Right cardiac atrium (tissue), 5 donors: ENCODE measurements around the gene INAFM2. TPM values are rescaled to one million over a fixed set of nuclear protein-coding genes. Genes with fewer than 3 reads are reported as not detected.

ENCODE experiments used
- ATAC-seq, 2 donors: fragments of 200-7000 bp; cut with Tn5 transposase; one replicate each; pipeline versions ENCODE4 v1.8.0 to v1.9.1; 2020; ENCODE audit warnings: moderate library complexity in 2 of 2, mild to moderate bottlenecking in 1 of 2
- DNase-seq, 3 donors: peaks; one replicate each; pipeline ENCODE4 v3.0.0-alpha.2; 2020
- H3K27ac ChIP-seq: one replicate; pipeline ENCODE4 v1.5.1; 2013; ENCODE audit warnings: mild to moderate bottlenecking, low read length, control low read depth, moderate library complexity
- H3K27me3 ChIP-seq: one replicate; pipeline ENCODE4 v1.6.1; 2013; ENCODE audit not compliant: control insufficient read depth, insufficient read depth
- H3K4me1 ChIP-seq: one replicate; pipeline ENCODE4 v1.6.1; 2013; ENCODE audit warnings: low read length; ENCODE audit not compliant: control insufficient read depth, insufficient read depth
- H3K4me3 ChIP-seq: one replicate; pipeline ENCODE4 v1.5.1; 2013; ENCODE audit warnings: low read length, control low read depth
- H3K9me3 ChIP-seq: one replicate; pipeline ENCODE4 v1.6.1; 2013; ENCODE audit warnings: low read length; ENCODE audit not compliant: control insufficient read depth
- WGBS: extraction: QIAGEN DNeasy Blood & Tissue Kit; methylation state at CpG from one replicate; pipeline ENCODE4 v1.1.7; 2013; 5-methylcytosine and 5-hydroxymethylcytosine counted together
- intact Hi-C, 4 donors: fragments of 100-400 bp; cut with DNase I; formaldehyde crosslinking; loops; one replicate each; pipeline versions ENCODE4 v1.11.0 to v1.14.0; 2022 to 2023
- polyA plus RNA-seq: library from polyadenylated mRNA; stranded (reverse); fragments of 200-250 nt; gene quantifications from one replicate; pipeline ENCODE4 v1.2.3, GENCODE V29; 2013
- total RNA-seq, 4 donors: library from RNA; stranded (reverse); fragmentation: NEBNext Ultra II Directional; extraction: Animal tissue kit (Norgen Biotek cat#: 25700); gene quantifications; one replicate each; pipeline ENCODE4 v1.2.1, GENCODE V29; 2021
- donor health status: healthy with polysubstance abuse.
- donor health status: DM: no; HTN: yes; CAD: no.
- donor health status: DM: no; HTN: no; CAD: no.
- donor health status: DM: no; HTN: yes; CAD: no; lungs with severe emphysema.
- donor health status: DM: yes; HTN: yes; CAD: no.

The INAFM2 gene
- total and polyA plus RNA-seq, 5 donors, result 47.3 to 115 (median 72.8) TPM

- H3K4me3 ChIP-seq, result no peak overlapping the region
Measured at GRCh38 chr15:40317580-40317979, 5.9 kb upstream of the INAFM2 start.

GRCh38 chr15:40320409-40320808 is 3.1 kb upstream of the INAFM2 start:
- 87% methylated on average over 1 of the region's 1 CpG for WGBS
- no peak overlapping the region for H3K27ac ChIP-seq

More at GRCh38 chr15:40317580-40317979, 5.9 kb upstream of the INAFM2 start:
- intact Hi-C loops, result no loop called here
- Histone ChIP-seq H3K9me3 (no peaks in the 10 kb centered on the region), H3K27me3 (no peaks in the 10 kb centered on the region), H3K27ac (no peak overlapping the region), H3K4me1 (no peaks in the 10 kb centered on the region)
- no peak for ATAC-seq
- WGBS, result 75% methylated on average over 4 of the region's 4 CpGs
- DNase-seq, result no peak

GRCh38 chr15:40320931-40321371 is 2.5 kb upstream of the INAFM2 start:
- Histone ChIP-seq H3K27ac (no peak overlapping the region), H3K4me3 (no peak overlapping the region), H3K9me3 (no peaks in the 10 kb centered on the region), H3K27me3 (no peaks in the 10 kb centered on the region), H3K4me1 (no peaks in the 10 kb centered on the region)
- under 1% methylated on average over 2 of the region's 2 CpGs for WGBS
- DNase-seq (peak in 1 of 3 donors; percentile 43), ATAC-seq (peak in 1 of 2 donors; percentile 16)
- intact Hi-C loops, result loop anchor here in 3 of 4 donors (2.0 to 5.0 kb wide), 3 partner anchors 36 to 101 kb away; partner anchors contain the start of gene DISP2 (in 1 of the 3)

More at GRCh38 chr15:40320409-40320808, 3.1 kb upstream of the INAFM2 start:
- DNase-seq (no peak), ATAC-seq (no peak)
- no peaks in the 10 kb centered on the region for H3K9me3 ChIP-seq
- no peak overlapping the region for H3K4me3 ChIP-seq
- intact Hi-C loops, result loop anchor here in 3 of 4 donors (2.0 to 5.0 kb wide), 3 partner anchors 37 to 102 kb away; partner anchors contain the start of gene DISP2 (in 1 of the 3)
- H3K27me3 ChIP-seq, result no peaks in the 10 kb centered on the region
- H3K4me1 ChIP-seq, result no peaks in the 10 kb centered on the region

GRCh38 chr15:40322531-40323238 is 807 bp upstream of the INAFM2 start:
- H3K27ac ChIP-seq, result peak overlapping the region; percentile 72
- H3K27me3 ChIP-seq, result no peaks in the 10 kb centered on the region
- peaks cover 8% of the 10 kb centered on the region for H3K4me1 ChIP-seq
- intact Hi-C loops, result loop anchor here in 3 of 4 donors (5.0 kb wide), 2 partner anchors 35 to 100 kb away; partner anchors contain the start of gene DISP2 (in 1 of the 3)
- WGBS, result 43% methylated on average over 26 of the region's 26 CpGs
- H3K9me3 ChIP-seq, result no peaks in the 10 kb centered on the region
- ATAC-seq (peak; percentile 2 to 3), DNase-seq (peak in 2 of 3 donors; percentile 74 to 82)
- peak overlapping the region; percentile 76 for H3K4me3 ChIP-seq

- H3K4me1 ChIP-seq, result peaks cover 11% of the 10 kb centered on the region
- intact Hi-C loops, result loop anchor here in 3 of 4 donors (5.0 kb wide), 2 partner anchors 33 to 98 kb away; partner anchors contain the start of gene DISP2 (in 1 of the 3)
- H3K4me3 ChIP-seq, result peak overlapping the region; percentile 76
- ATAC-seq (no peak), DNase-seq (peak in 2 of 3 donors; percentile 79 to 83)
- WGBS, result under 1% methylated on average over 101 of the region's 101 CpGs
- H3K27me3 ChIP-seq, result no peaks in the 10 kb centered on the region
- no peaks in the 10 kb centered on the region for H3K9me3 ChIP-seq
- peak overlapping the region; percentile 92 for H3K27ac ChIP-seq
Measured at GRCh38 chr15:40323953-40324937, 753 bp downstream of the INAFM2 start.

GRCh38 chr15:40325188-40325587 is 1.7 kb downstream of the INAFM2 start:
- ATAC-seq, result no peak
- Histone ChIP-seq H3K27me3 (no peaks in the 10 kb centered on the region), H3K4me3 (peak overlapping the region; percentile 76), H3K9me3 (no peaks in the 10 kb centered on the region), H3K27ac (peak overlapping the region; percentile 76), H3K4me1 (peaks cover 14% of the 10 kb centered on the region)
- intact Hi-C loops, result no loop called here
- no peak for DNase-seq
- WGBS, result 36% methylated on average over 2 of the region's 2 CpGs

- Histone ChIP-seq H3K9me3 (no peaks in the 10 kb centered on the region), H3K27me3 (no peaks in the 10 kb centered on the region), H3K4me1 (peaks cover 19% of the 10 kb centered on the region), H3K4me3 (peak overlapping the region; percentile 76), H3K27ac (peak overlapping the region; percentile 76)
- no peak for DNase-seq
- ATAC-seq, result no peak
- intact Hi-C loops, result no loop called here
- 53% methylated on average over 2 of the region's 2 CpGs for WGBS
Measured at GRCh38 chr15:40325700-40326099, 2.2 kb downstream of the INAFM2 start.

GRCh38 chr15:40327457-40327856 is 4.0 kb downstream of the INAFM2 start:
- H3K4me3 ChIP-seq, result peak overlapping the region; percentile 13
- peaks cover 23% of the 10 kb centered on the region for H3K4me1 ChIP-seq
- H3K27ac ChIP-seq, result no peak overlapping the region
- no peak for DNase-seq
- H3K27me3 ChIP-seq, result no peaks in the 10 kb centered on the region
- 50% methylated on average over 6 of the region's 6 CpGs for WGBS
- intact Hi-C loops, result no loop called here
- no peak for ATAC-seq
- no peaks in the 10 kb centered on the region for H3K9me3 ChIP-seq

- H3K4me3 ChIP-seq, result no peak overlapping the region
- peaks cover 25% of the 10 kb centered on the region for H3K4me1 ChIP-seq
- DNase-seq, result no peak
- intact Hi-C loops, result no loop called here
- 33% methylated on average over 3 of the region's 3 CpGs for WGBS
- ATAC-seq, result no peak
- H3K9me3 ChIP-seq, result no peaks in the 10 kb centered on the region
- no peaks in the 10 kb centered on the region for H3K27me3 ChIP-seq
- H3K27ac ChIP-seq, result peak overlapping the region; percentile 15
Measured at GRCh38 chr15:40328176-40328575, 4.7 kb downstream of the INAFM2 start.

GRCh38 chr15:40328751-40329150 is 5.3 kb downstream of the INAFM2 start:
- H3K27ac ChIP-seq, result peak overlapping the region; percentile 6

More at GRCh38 chr15:40328751-40329150, 5.3 kb downstream of the INAFM2 start:
- H3K4me3 ChIP-seq, result no peak overlapping the region
- H3K9me3 ChIP-seq, result no peaks in the 10 kb centered on the region
- peaks cover 25% of the 10 kb centered on the region for H3K4me1 ChIP-seq
- ATAC-seq (no peak), DNase-seq (no peak)
- 70% methylated on average over 5 of the region's 5 CpGs for WGBS
- intact Hi-C loops, result no loop called here
- no peaks in the 10 kb centered on the region for H3K27me3 ChIP-seq
